Measurements from ENCODE around the gene ACSS3.

ACSS3 gene

DNA sequence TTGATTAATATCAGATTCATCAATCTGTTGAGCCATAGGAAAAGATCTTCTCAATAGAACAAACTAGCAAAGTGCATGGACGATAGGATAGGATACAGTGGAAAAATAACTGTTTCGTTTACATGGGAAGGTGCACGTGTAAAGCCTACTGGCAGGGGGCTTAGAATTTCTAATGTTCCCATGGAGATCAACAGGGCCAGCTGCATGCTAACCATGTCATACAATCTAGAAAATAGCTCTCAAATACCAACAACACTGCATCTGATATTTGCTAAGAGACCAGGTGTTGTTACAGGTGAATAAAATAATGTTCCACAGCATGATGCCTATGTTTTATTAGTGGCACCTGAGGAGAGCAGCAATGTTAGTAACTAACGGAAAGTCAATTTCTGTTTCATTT lies 72.5 kb downstream of the ACSS3 start:
- TF ChIP-seq YY1 (IDR thresholded peaks at IDR 0.05; ENCODE audit: low read depth): no peak
- TF ChIP-seq NFIC (IDR thresholded peaks at IDR 0.05): no peak
- TF ChIP-seq, protein P1, sequence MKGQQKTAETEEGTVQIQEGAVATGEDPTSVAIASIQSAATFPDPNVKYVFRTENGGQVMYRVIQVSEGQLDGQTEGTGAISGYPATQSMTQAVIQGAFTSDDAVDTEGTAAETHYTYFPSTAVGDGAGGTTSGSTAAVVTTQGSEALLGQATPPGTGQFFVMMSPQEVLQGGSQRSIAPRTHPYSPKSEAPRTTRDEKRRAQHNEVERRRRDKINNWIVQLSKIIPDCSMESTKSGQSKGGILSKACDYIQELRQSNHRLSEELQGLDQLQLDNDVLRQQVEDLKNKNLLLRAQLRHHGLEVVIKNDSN (IDR thresholded peaks at IDR 0.05): no peak
- TF ChIP-seq, protein P2, sequence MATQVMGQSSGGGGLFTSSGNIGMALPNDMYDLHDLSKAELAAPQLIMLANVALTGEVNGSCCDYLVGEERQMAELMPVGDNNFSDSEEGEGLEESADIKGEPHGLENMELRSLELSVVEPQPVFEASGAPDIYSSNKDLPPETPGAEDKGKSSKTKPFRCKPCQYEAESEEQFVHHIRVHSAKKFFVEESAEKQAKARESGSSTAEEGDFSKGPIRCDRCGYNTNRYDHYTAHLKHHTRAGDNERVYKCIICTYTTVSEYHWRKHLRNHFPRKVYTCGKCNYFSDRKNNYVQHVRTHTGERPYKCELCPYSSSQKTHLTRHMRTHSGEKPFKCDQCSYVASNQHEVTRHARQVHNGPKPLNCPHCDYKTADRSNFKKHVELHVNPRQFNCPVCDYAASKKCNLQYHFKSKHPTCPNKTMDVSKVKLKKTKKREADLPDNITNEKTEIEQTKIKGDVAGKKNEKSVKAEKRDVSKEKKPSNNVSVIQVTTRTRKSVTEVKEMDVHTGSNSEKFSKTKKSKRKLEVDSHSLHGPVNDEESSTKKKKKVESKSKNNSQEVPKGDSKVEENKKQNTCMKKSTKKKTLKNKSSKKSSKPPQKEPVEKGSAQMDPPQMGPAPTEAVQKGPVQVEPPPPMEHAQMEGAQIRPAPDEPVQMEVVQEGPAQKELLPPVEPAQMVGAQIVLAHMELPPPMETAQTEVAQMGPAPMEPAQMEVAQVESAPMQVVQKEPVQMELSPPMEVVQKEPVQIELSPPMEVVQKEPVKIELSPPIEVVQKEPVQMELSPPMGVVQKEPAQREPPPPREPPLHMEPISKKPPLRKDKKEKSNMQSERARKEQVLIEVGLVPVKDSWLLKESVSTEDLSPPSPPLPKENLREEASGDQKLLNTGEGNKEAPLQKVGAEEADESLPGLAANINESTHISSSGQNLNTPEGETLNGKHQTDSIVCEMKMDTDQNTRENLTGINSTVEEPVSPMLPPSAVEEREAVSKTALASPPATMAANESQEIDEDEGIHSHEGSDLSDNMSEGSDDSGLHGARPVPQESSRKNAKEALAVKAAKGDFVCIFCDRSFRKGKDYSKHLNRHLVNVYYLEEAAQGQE (IDR thresholded peaks at IDR 0.05; ENCODE audit: low read depth): no peak
- TF ChIP-seq RAD21 (IDR thresholded peaks at IDR 0.05; ENCODE audit: low read depth): no peak
- TF ChIP-seq FOXM1 (IDR thresholded peaks at IDR 0.05; ENCODE audit: borderline replicate concordance, low read depth): no peak
- no peak for TF ChIP-seq TEAD4 (IDR thresholded peaks at IDR 0.05)
- TF ChIP-seq ZBTB7A (IDR thresholded peaks at IDR 0.05; ENCODE audit: low read depth): no peak
- TF ChIP-seq, protein P3, sequence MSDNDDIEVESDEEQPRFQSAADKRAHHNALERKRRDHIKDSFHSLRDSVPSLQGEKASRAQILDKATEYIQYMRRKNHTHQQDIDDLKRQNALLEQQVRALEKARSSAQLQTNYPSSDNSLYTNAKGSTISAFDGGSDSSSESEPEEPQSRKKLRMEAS (IDR thresholded peaks at IDR 0.05): no peak
- TF ChIP-seq CREB1 (IDR thresholded peaks at IDR 0.05; ENCODE audit: low read depth): no peak
- no peak for TF ChIP-seq TCF12 (IDR thresholded peaks at IDR 0.05; ENCODE audit: low read depth)
- TF ChIP-seq EP300 (IDR thresholded peaks at IDR 0.05; ENCODE audit: borderline replicate concordance): no peak
- no peak for TF ChIP-seq EGR1 (IDR thresholded peaks at IDR 0.05)
- no peak for TF ChIP-seq CEBPB (IDR thresholded peaks at IDR 0.05)
- TF ChIP-seq TAF1 (IDR thresholded peaks at IDR 0.05; ENCODE audit: low read depth): no peak

DNA sequence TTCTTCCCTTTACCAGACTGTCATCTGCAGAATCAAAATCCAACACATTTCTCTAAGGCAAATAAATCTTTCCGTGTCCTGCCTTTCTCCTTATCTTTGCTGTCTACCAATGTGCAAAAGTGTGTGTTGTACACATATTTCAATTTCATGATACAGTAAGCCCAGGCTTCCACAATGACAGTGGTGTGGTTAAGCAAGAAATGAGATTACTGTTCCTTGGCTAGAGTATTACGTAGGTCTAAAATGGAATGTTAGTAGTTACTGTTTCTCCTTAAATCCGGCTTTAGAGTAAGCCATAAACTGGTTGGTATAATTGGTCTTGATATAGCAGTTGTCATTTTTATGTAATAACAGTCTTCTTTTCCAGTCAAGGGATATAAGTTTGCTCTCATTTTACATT lies 82.0 kb downstream of the ACSS3 start:
- TF ChIP-seq TAF1 (IDR thresholded peaks at IDR 0.05; ENCODE audit: low read depth): no peak
- no peak for TF ChIP-seq YY1 (IDR thresholded peaks at IDR 0.05; ENCODE audit: low read depth)
- no peak for TF ChIP-seq TCF12 (IDR thresholded peaks at IDR 0.05; ENCODE audit: low read depth)
- TF ChIP-seq RAD21 (IDR thresholded peaks at IDR 0.05; ENCODE audit: low read depth): no peak
- no peak for TF ChIP-seq CEBPB (IDR thresholded peaks at IDR 0.05)
- no peak for TF ChIP-seq FOXM1 (IDR thresholded peaks at IDR 0.05; ENCODE audit: borderline replicate concordance, low read depth)
- no peak for TF ChIP-seq CREB1 (IDR thresholded peaks at IDR 0.05; ENCODE audit: low read depth)
- no peak for TF ChIP-seq NFIC (IDR thresholded peaks at IDR 0.05)
- TF ChIP-seq, protein P3 (IDR thresholded peaks at IDR 0.05): no peak
- TF ChIP-seq, protein P1 (IDR thresholded peaks at IDR 0.05): no peak
- no peak for TF ChIP-seq ZBTB7A (IDR thresholded peaks at IDR 0.05; ENCODE audit: low read depth)
- no peak for TF ChIP-seq EGR1 (IDR thresholded peaks at IDR 0.05)
- TF ChIP-seq TEAD4 (IDR thresholded peaks at IDR 0.05): no peak
- TF ChIP-seq EP300 (IDR thresholded peaks at IDR 0.05; ENCODE audit: borderline replicate concordance): no peak

DNA sequence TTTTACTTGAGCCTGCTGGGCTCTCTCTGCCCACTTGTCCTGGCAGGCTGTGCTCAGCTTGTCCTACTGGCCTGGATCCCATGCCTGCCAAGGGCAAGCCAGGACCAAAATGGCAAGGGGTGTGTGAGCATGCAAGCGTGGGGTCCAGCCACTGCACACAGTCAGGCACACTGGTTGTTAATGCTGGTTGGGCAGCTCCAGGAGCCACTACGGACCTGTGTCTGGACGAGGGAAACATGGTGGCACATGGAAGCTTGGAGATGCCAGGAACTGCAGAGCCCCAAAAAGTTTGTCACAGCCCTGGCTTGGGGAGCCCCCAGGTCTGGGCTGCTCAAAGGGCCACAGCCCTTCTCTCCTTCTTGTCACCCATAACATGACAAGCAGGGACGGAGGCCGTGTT lies 83.8 kb downstream of the ACSS3 start:
- TF ChIP-seq FOXM1 (IDR thresholded peaks at IDR 0.05; ENCODE audit: borderline replicate concordance, low read depth) (no peak), TEAD4 (IDR thresholded peaks at IDR 0.05) (no peak), CREB1 (IDR thresholded peaks at IDR 0.05; ENCODE audit: low read depth) (no peak), ZBTB7A (IDR thresholded peaks at IDR 0.05; ENCODE audit: low read depth) (no peak)
- TF ChIP-seq, protein P3 (IDR thresholded peaks at IDR 0.05): no peak

DNA sequence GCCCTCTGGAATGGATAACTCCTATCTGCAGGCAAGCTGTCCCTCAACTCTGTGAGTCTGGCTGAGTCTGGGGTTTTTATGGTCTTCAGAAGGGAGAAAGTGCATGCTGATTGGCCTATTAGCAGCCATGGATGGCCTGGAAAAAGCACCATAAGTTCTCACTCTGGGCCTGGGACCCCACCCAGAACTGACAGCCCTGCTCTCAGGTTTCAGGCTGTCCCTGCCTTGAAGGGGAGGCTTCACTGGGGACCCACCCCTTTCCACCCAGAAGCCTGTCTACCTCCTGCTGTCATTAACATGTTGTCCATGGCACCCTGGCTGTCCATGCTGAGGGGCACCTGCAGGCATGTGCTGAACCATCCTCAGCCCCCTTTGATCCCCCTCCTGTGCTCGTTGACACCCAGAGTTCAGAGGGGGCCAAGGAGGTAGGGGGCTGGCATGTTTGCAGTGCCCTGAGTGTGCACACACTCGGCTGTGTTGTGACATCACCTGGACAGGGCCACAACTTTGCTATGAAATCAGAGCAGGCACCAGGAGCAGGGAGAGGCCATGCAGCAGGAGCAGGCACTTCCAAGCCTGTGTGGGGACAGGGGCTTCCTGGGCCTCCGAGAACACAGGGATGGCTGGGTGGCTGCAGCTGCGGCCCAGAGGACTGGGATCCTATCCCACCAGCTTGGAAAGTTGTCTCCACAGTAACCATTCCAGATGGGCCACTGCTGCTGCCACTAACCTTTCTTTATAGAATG lies 84.7 kb downstream of the ACSS3 start:
- TF ChIP-seq EGR1 (IDR thresholded peaks at IDR 0.05): no peak
- TF ChIP-seq TCF12 (IDR thresholded peaks at IDR 0.05; ENCODE audit: low read depth): no peak
- TF ChIP-seq, protein P1 (IDR thresholded peaks at IDR 0.05): no peak
- TF ChIP-seq, protein P3 (IDR thresholded peaks at IDR 0.05): no peak
- no peak for TF ChIP-seq RAD21 (IDR thresholded peaks at IDR 0.05; ENCODE audit: low read depth)
- TF ChIP-seq EP300 (IDR thresholded peaks at IDR 0.05; ENCODE audit: borderline replicate concordance): no peak
- TF ChIP-seq, protein P2 (IDR thresholded peaks at IDR 0.05; ENCODE audit: low read depth): no peak
- TF ChIP-seq ZBTB7A (IDR thresholded peaks at IDR 0.05; ENCODE audit: low read depth): no peak
- TF ChIP-seq TAF1 (IDR thresholded peaks at IDR 0.05; ENCODE audit: low read depth): no peak
- no peak for TF ChIP-seq CEBPB (IDR thresholded peaks at IDR 0.05)
- no peak for TF ChIP-seq CREB1 (IDR thresholded peaks at IDR 0.05; ENCODE audit: low read depth)
- TF ChIP-seq YY1 (IDR thresholded peaks at IDR 0.05; ENCODE audit: low read depth): no peak

Data from Ishikawa (cell line).